ENCODE results near the gene PRDM16. TPM values are rescaled to one million over a fixed set of nuclear protein-coding genes. Genes with fewer than 3 reads are reported as not detected.

The PRDM16 gene
- total RNA-seq, 2 donors from 2014 or later, result 0.25 TPM; not detected in 1

- no peak overlapping the region for H3K27ac Mint-ChIP-seq
- ATAC-seq, result no peak
- peaks cover under 1 to 5% of the 10 kb centered on the region in 2 donors for H3K9me3 Mint-ChIP-seq
Observed at GRCh38 chr1:3321559-3322449, 252.8 kb downstream of the PRDM16 start.

GRCh38 chr1:3322450-3323020 lies 253.5 kb downstream of the PRDM16 start:
- H3K9me3 Mint-ChIP-seq, result peaks cover 0 to 3% of the 10 kb centered on the region in 2 donors
- DNase-seq (ENCODE audit: low spot score in 2 of 2), result no peak
- H3K36me3 Mint-ChIP-seq, result peaks cover 0 to 11% of the 10 kb centered on the region in 2 donors
- no peak for ATAC-seq
- no peak overlapping the region for H3K27ac Mint-ChIP-seq

More at GRCh38 chr1:3321559-3322449, 252.8 kb downstream of the PRDM16 start:
- H3K36me3 Mint-ChIP-seq, result peaks cover 0 to 13% of the 10 kb centered on the region in 2 donors
- no peak for DNase-seq (ENCODE audit: low spot score in 2 of 2)

DNA sequence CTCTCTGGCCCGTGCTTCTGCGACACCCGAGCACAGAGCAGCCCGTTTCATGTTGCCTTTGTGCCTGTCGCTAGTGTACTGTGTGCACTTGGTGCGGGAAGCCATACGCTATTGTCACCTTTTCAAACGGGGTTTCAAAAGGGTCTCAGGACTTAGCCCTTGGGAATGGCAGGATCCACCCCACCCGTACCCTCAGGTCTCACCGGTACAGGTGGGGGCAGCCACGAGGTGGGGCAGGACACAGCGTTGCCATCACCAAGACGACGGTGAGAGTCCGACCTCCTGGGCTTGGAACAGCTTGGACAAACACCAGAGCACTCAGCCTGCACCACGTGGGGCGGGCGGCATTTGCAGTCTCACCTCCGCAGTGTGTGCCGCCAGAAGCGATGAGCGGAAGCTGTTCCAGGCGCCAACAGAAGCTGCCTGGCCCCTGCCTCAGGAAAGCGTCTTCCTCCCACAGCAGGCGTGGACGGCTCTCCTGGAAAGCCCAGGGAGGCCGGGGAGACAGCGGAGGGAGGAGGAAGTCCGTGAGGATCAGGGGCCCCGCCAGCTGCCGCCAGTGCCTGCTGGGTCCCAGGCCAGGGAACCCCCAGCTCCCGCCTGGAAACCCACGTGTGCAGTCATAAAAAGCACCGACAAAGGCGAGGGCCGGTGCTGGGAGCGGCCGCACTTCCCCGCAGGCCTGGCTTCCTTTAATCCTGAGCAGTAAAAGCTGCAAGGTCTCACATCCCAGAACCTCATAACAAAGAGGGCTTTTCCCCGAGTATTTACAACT lies 254.2 kb downstream of the PRDM16 start:
- ATAC-seq, result no peak
- Mint-ChIP-seq H3K27ac (no peak overlapping the region), H3K36me3 (peaks cover 0 to 8% of the 10 kb centered on the region in 2 donors), H3K9me3 (peaks cover 0 to 2% of the 10 kb centered on the region in 2 donors)
- DNase-seq (ENCODE audit: low spot score in 2 of 2), result no peak

DNA sequence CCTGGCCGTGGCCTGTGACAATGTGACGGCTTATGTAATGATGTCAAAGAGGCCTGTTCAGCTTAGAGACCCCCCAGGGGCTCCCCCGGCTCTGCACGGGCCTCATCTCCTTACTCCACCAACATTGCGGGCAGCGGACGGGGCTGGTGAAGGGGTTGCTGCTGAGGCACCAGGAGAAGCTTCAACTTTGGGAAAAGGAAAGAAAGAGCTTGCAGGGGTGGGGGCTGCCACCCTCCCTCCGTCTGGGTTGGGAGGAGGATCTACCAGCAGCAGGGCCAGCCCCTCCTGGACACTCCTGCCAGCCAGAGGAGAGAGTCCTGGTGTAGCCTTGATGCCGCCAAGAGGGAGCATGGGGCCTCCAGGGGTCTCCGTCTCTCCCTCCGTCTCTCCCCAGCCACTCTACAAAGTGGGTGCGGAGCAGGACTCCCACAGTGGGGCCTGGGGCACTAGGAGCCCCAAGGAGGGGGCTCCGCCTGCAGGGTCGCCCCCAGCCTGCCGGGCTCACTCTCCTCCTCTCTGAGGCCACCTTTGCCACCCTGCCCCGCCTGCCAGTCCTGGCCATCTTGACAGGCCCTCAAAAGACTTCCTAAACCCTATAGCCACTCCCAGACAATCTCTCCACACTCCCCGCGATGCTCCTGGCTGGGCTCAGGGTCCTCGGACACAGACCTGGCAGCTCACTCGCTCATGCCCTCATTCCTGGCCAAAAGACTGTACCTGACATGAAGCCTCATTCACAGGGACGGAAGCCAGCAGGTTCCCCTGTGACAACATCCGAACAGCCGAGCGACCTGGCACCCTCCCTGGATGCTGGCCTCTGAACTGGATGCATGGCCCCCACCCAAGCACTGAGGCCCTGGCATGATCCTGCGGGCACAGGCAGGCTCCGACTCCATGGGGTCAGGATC lies 255.0 kb downstream of the PRDM16 start:
- no peak overlapping the region for H3K27ac Mint-ChIP-seq
- ATAC-seq, result no peak
- H3K36me3 Mint-ChIP-seq, result no peaks in the 10 kb centered on the region
- no peaks in the 10 kb centered on the region for H3K9me3 Mint-ChIP-seq
- no peak for DNase-seq (ENCODE audit: low spot score in 2 of 2)

DNA sequence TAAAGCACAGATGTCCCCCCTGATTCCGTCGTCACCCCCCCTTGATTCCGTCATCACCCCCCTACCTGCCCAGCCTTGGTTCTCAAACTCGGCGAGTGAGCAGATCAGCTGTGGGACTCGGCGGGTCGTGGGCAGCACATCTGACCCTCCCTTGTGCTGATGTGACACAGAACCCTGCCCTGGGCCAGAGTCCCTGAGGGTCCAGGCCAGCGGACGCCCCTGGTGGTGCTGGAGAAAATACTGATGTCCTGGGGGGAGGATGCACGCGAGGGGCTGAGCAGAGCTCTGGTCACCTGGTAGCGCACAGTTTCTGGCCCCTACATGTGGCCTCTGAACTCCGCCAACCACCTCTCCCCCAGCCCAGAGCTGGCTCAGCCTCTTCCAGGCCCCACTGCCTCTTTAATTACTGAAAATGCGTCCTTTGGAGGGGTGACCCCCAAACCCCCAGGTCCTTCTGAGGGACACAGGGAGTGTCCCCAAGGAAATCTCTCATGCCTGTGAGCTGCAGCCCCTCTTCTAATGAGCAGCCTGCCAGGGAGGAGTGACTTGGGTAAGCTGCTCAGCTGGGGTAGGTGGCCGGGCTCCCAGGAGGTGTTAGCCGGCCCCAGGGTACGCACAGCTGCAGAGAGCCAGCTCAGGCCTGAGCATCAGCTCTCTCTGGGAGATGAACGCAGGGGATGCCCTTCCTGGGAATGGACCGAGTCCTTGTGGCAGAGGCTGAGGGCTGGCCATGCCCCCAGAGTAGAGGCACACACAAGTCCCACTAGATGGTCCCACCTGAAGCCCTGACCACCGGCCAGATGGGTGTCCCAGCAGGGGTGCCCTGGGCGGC lies 255.9 kb downstream of the PRDM16 start:
- H3K27ac Mint-ChIP-seq, result no peak overlapping the region
- ATAC-seq, result no peak
- no peaks in the 10 kb centered on the region for H3K9me3 Mint-ChIP-seq
- H3K36me3 Mint-ChIP-seq, result no peaks in the 10 kb centered on the region
- no peak for DNase-seq (ENCODE audit: low spot score in 2 of 2)

- H3K9me3 Mint-ChIP-seq, result no peaks in the 10 kb centered on the region
- no peaks in the 10 kb centered on the region for H3K36me3 Mint-ChIP-seq
- no peak overlapping the region for H3K27ac Mint-ChIP-seq
- no peak for ATAC-seq
- no peak for DNase-seq (ENCODE audit: low spot score in 2 of 2)
Observed at GRCh38 chr1:3326516-3327388, 257.7 kb downstream of the PRDM16 start.

- DNase-seq (ENCODE audit: low spot score in 2 of 2), result no peak
- no peaks in the 10 kb centered on the region for H3K9me3 Mint-ChIP-seq
- no peak overlapping the region for H3K27ac Mint-ChIP-seq
- ATAC-seq, result no peak
- no peaks in the 10 kb centered on the region for H3K36me3 Mint-ChIP-seq
Observed at GRCh38 chr1:3327389-3327702, 258.3 kb downstream of the PRDM16 start.

DNA sequence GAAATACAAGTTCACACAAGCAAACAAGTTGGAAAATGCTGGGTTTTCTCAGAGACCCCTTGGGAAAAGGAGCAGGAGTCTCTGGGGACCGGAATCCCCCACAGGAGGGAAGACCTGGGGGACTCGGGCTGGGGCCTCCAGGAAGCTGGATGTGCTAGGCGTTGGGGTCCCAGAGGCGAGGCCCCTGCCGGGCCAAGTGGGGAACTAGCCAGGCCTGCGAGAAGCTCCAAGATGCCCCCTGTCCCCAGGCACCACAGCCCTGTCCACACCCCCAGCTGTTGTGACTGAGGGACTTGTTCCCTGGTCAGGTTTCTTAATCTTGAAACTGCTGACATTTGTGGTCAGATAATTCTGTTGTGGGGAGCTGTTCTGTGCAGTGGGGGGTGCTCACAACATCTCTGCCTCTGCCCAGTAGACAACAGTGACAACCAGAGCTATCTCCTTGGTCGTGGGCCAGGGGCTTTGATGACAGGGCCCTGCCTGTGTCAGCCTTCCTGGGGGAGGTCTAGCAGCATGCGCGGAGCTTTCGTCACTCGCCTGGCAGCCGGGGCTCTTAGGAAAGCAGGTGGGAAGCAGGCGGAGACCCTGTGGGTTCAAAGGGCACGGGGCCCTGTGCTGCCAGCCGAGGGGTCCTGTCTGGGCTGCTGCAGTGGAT lies 259.1 kb downstream of the PRDM16 start:
- H3K36me3 Mint-ChIP-seq, result no peaks in the 10 kb centered on the region
- no peak overlapping the region for H3K27ac Mint-ChIP-seq
- no peak for DNase-seq (ENCODE audit: low spot score in 2 of 2)
- H3K9me3 Mint-ChIP-seq, result no peaks in the 10 kb centered on the region
- no peak for ATAC-seq

DNA sequence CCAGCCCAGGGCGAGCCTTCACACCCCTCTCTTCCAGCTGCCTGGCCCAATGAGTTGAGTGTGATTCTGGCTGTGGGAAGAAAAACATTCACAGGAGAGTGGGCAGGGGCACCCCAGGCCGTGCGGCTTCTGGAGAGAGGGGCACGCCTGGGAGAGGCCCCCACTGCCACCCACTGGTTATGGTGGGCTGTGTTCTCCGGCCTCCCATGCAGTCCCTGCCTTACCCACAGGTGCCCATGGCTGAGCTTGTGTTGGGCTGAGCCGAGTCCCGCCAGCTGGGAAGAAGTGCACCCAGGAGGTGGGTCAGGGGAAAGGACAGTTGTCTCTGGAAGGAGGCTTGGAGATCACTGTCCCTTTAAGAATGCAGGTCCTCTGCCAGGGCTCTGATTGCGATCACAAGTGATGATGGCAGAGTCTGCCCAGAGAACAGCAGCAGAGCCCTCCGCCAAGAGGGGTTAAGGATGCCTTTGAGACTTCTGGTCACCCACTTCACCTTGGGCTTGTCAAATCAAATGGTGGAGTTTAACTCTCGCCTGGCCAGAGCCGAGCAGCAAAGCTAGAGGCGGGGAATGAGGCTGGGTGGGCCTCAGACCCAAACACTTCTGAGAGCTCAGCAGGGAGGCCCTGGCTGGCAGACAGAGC lies 260.8 kb downstream of the PRDM16 start:
- Mint-ChIP-seq H3K27ac (no peak overlapping the region), H3K9me3 (no peaks in the 10 kb centered on the region), H3K36me3 (no peaks in the 10 kb centered on the region)
- no peak for DNase-seq (ENCODE audit: low spot score in 2 of 2)
- no peak for ATAC-seq

- no peak for DNase-seq (ENCODE audit: low spot score in 2 of 2)
- Mint-ChIP-seq H3K27ac (no peak overlapping the region), H3K36me3 (no peaks in the 10 kb centered on the region), H3K9me3 (no peaks in the 10 kb centered on the region)
- ATAC-seq, result no peak
Observed at GRCh38 chr1:3330771-3331245, 261.8 kb downstream of the PRDM16 start.

DNA sequence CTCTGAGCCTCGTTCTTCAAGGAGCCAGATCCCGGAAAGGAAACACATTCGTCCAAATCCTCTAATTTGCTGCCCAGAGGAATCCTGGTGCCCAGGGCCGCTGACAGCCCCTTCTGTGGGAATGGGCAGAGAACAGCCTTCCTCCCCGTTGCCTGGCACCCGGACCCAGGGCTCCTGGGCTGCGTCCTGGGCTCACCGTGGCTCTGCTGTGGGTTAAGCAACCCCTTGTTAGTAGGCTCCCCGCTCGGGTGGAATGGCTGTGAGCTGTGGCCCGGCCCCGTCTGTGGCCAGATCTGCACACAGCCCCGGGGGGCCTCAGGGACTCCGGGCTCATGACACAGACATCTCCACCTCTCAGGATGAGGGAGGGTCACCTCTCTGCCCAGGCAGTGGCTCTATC lies 262.6 kb downstream of the PRDM16 start:
- H3K36me3 Mint-ChIP-seq, result no peaks in the 10 kb centered on the region
- ATAC-seq, result no peak

DNA sequence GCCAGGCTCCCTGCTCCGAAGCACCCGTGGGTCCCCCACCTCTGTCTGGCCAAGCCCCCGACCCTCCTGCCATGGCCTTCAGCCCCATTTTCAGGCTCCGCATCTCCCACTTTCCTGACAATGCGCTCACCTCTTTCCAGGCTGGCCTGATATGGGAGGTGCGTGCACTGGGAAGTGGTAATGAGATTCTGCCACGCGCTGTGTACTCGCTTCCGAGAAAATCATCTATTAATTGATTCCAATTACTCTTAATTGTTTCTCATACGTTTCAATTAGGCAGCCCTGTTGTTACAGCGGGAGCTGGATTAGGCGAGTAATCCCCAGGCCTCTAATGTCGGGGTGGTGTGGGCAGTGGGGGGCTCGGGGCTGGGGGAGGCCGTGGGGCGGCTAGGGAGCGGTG lies 263.0 kb downstream of the PRDM16 start:
- no peak for ATAC-seq
- H3K9me3 Mint-ChIP-seq, result no peaks in the 10 kb centered on the region

More for the DNA sequence above, 262.6 kb downstream of the PRDM16 start:
- H3K9me3 Mint-ChIP-seq, result no peaks in the 10 kb centered on the region
- DNase-seq (ENCODE audit: low spot score in 2 of 2), result no peak
- H3K27ac Mint-ChIP-seq, result no peak overlapping the region

GRCh38 chr1:3332662-3333061 lies 263.7 kb downstream of the PRDM16 start:
- no peak for DNase-seq (ENCODE audit: low spot score in 2 of 2)
- H3K36me3 Mint-ChIP-seq, result no peaks in the 10 kb centered on the region
- no peak overlapping the region for H3K27ac Mint-ChIP-seq
- ATAC-seq, result no peak
- no peaks in the 10 kb centered on the region for H3K9me3 Mint-ChIP-seq

More for the DNA sequence above, 263.0 kb downstream of the PRDM16 start:
- no peak for DNase-seq (ENCODE audit: low spot score in 2 of 2)
- Mint-ChIP-seq H3K36me3 (no peaks in the 10 kb centered on the region), H3K27ac (no peak overlapping the region)

DNA sequence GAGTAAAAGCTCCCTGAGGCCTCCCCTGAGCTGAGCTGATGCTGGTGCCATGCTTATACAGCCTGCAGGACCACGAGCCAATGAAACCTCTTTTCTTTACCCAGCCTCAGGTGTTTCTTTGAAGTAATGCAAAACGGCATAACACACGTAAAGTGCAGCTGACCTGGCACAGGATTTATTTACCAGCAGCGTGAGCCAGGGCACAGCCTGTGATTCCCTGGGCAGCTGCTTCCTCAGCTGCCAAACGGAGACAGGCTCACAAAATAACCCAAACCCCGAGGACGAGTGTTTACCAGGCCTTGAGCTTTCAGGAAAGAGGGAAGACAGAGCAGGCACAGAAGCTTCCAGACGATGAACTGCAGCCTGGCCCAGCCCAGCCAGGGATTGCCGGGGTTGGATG lies 264.9 kb downstream of the PRDM16 start:
- no peak for ATAC-seq
- no peak for DNase-seq (ENCODE audit: low spot score in 2 of 2)
- no peaks in the 10 kb centered on the region for H3K36me3 Mint-ChIP-seq
- H3K27ac Mint-ChIP-seq, result no peak overlapping the region
- H3K9me3 Mint-ChIP-seq, result no peaks in the 10 kb centered on the region

All from activated naive CD4-positive, alpha-beta T cell treated with anti-CD3 and anti-CD28 coated beads, Interleukin-2, amount 50 U/mL, for 72 hours (primary cell).